ENCODE data around the gene ABHD12. TPM values are rescaled to one million over a fixed set of nuclear protein-coding genes. Genes with fewer than 3 reads are reported as not detected.

ABHD12 gene
- total RNA-seq, 1 experiment from 2014 or later = 48.3 TPM

DNA sequence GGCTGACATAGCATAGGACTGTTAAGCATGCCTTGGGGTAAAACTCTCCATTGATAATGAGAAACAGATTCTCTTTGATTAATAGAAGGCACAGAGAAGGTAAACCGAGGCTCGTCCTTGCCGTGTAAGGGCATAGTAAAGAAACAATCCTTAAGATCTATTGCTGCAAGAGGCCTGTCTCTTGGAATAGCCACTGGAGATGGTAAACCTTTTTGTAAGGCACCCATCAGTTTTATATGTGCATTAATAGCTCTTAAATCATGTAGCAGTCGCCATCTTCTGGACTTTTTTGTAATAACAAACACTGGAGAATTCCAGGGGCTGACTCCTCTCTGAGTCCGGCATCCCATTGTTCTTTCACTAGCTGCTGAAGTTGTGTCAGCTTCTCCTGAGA, 8.4 kb upstream of the ABHD12 start:
- Histone ChIP-seq H3K9me3 (ENCODE audit: low read length) (peaks cover 8% of the 10 kb centered on the region; the same call in 1 of the 2 replicates), H3K4me1 (ENCODE audit: insufficient read depth, low read length) (peaks cover 30% of the 10 kb centered on the region), H3K27me3 (ENCODE audit: low read length) (no peaks in the 10 kb centered on the region), H4K20me1 (ENCODE audit: low read length) (no peaks in the 10 kb centered on the region), H3K4me3 (ENCODE audit: low read length) (no peak overlapping the region), H3K4me2 (ENCODE audit: low read length) (peak overlapping the region; percentile 26; the same call in 1 of the 2 replicates), H3K27ac (ENCODE audit: low read length) (no peak overlapping the region), H3K9me2 (replicated peaks; ENCODE audit: low read length) (no peaks in the 10 kb centered on the region), H3K79me2 (ENCODE audit: low read length) (no peaks in the 10 kb centered on the region), H2AFZ (ENCODE audit: low read length) (no peak overlapping the region), H3F3A (ENCODE audit: low read length, unreplicated experiment) (peaks cover 4% of the 10 kb centered on the region), H3K9ac (ENCODE audit: low read length) (no peak overlapping the region), H3K36me3 (ENCODE audit: low read depth, low read length) (no peaks in the 10 kb centered on the region)
- ChIA-PET CTCF (interaction anchor here (0.6 to 2.5 kb wide), 10 partner anchors 8 to 220 kb away, joined by 3 to 39 read pairs (median 5); partner anchors contain the start of genes ABHD12 and GINS1), POLR2A (ENCODE audit: unreplicated experiment) (interaction anchor here (0.7 kb wide), 1 partner anchor 9 kb away, joined by 6 read pairs; no protein-coding TSS in a partner anchor)
- TF ChIP-seq EZH2 (IDR thresholded peaks at IDR 0.05; ENCODE audit: low read length, unreplicated experiment) (no peak), EZH2phosphoT487 (IDR thresholded peaks at IDR 0.05; ENCODE audit: borderline replicate concordance, low read length) (no peak), CTCF (conservative IDR thresholded peaks at IDR 0.05; ENCODE audit: low read depth, low read length) (peak; percentile 87)
- peak; percentile 76 for ATAC-seq
- BruUV-seq (replicated peaks) = no TSS peak
- intact Hi-C loops (cut with micrococcal nuclease) = loop anchor here (1.0 to 10.0 kb wide), 7 partner anchors 9 to 404 kb away; partner anchors contain the start of genes ABHD12 and ENTPD6
- peak; percentile 96 for DNase-seq

- peak; percentile 39 for ATAC-seq
These were observed 7.9 kb upstream of the ABHD12 start for GRCh38 chr20:25398376-25399036.

More at GRCh38 chr20:25398376-25399036, 7.9 kb upstream of the ABHD12 start:
- no peaks in the 10 kb centered on the region for H4K20me1 ChIP-seq (ENCODE audit: low read length)
- no peak overlapping the region for H3K4me3 ChIP-seq (ENCODE audit: low read length)
- peak overlapping the region; percentile 26 for H3K4me2 ChIP-seq (ENCODE audit: low read length)
- BruUV-seq (replicated peaks) = no TSS peak
- no peak for DNase-seq
- intact Hi-C loops (cut with micrococcal nuclease) = loop anchor here (1.0 to 10.0 kb wide), 7 partner anchors 8 to 403 kb away; partner anchors contain the start of genes ABHD12 and ENTPD6
- no peaks in the 10 kb centered on the region for H3K36me3 ChIP-seq (ENCODE audit: low read depth, low read length)
- H3F3A ChIP-seq (ENCODE audit: low read length, unreplicated experiment) = peaks cover 4% of the 10 kb centered on the region
- H3K9ac ChIP-seq (ENCODE audit: low read length) = no peak overlapping the region
- H3K9me3 ChIP-seq (ENCODE audit: low read length) = peaks cover 8% of the 10 kb centered on the region; the same call in 1 of the 2 replicates
- ChIA-PET CTCF (interaction anchor here (0.6 to 2.5 kb wide), 12 partner anchors 8 to 220 kb away, joined by 3 to 39 read pairs (median 5); partner anchors contain the start of genes ABHD12 and GINS1), POLR2A (ENCODE audit: unreplicated experiment) (interaction anchor here (0.7 kb wide), 1 partner anchor 10 kb away, joined by 6 read pairs; no protein-coding TSS in a partner anchor)
- H3K27ac ChIP-seq (ENCODE audit: low read length) = peak overlapping the region; percentile 25
- H3K27me3 ChIP-seq (ENCODE audit: low read length) = no peaks in the 10 kb centered on the region
- H3K9me2 ChIP-seq (replicated peaks; ENCODE audit: low read length) = no peaks in the 10 kb centered on the region
- H3K4me1 ChIP-seq (ENCODE audit: insufficient read depth, low read length) = peaks cover 32% of the 10 kb centered on the region
- H3K79me2 ChIP-seq (ENCODE audit: low read length) = no peaks in the 10 kb centered on the region
- TF ChIP-seq EZH2phosphoT487 (IDR thresholded peaks at IDR 0.05; ENCODE audit: borderline replicate concordance, low read length) (no peak), EZH2 (IDR thresholded peaks at IDR 0.05; ENCODE audit: low read length, unreplicated experiment) (no peak), CTCF (conservative IDR thresholded peaks at IDR 0.05; ENCODE audit: low read depth, low read length) (no peak)
- H2AFZ ChIP-seq (ENCODE audit: low read length) = no peak overlapping the region

Data from PC-3 (cell line).